A673 (cell line): ENCODE measurements around the gene ENHO.

Experiments
- EZH2 ChIP-seq: fragments of 200-600 bp; sonication (generic); IDR thresholded peaks from 2 replicates; pipeline ENCODE4 v1.6.1; 2017; ENCODE audit warnings: borderline replicate concordance, low read depth, mild to moderate bottlenecking, mixed read lengths, antibody characterized with exemption, low read length; ENCODE audit not compliant: poor library complexity, severe bottlenecking
- TF ChIP-seq, protein P1 (sequence below): fragments of 300-800, 200-600 bp; sonication (generic); conservative IDR thresholded peaks from 2 replicates; pipeline ENCODE4 v1.5.1; 2017; ENCODE audit warnings: low read depth, mild to moderate bottlenecking, antibody characterized with exemption, low read length, moderate library complexity, mixed read lengths

DNA sequence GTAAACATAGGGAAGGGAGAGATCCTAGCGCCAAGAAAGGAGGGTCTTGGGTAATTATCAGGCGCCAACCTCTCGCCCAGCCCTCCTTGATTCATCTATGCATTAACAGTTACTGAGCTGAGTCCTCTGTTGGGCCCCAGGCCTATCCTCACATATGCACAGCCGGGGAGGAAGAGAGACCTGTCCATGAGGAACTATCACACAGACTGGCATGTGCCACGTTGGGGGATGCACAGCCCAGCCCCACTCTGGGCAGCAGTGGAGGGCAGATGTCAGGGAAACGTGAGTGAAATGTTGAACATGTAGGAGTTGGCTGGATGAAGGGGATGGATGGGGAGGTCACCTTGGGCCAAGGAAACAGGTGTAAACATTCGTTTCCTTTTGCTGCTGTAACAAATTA lies 18.8 kb upstream of the ENHO start:
- TF ChIP-seq, protein P1, sequence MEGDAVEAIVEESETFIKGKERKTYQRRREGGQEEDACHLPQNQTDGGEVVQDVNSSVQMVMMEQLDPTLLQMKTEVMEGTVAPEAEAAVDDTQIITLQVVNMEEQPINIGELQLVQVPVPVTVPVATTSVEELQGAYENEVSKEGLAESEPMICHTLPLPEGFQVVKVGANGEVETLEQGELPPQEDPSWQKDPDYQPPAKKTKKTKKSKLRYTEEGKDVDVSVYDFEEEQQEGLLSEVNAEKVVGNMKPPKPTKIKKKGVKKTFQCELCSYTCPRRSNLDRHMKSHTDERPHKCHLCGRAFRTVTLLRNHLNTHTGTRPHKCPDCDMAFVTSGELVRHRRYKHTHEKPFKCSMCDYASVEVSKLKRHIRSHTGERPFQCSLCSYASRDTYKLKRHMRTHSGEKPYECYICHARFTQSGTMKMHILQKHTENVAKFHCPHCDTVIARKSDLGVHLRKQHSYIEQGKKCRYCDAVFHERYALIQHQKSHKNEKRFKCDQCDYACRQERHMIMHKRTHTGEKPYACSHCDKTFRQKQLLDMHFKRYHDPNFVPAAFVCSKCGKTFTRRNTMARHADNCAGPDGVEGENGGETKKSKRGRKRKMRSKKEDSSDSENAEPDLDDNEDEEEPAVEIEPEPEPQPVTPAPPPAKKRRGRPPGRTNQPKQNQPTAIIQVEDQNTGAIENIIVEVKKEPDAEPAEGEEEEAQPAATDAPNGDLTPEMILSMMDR, result no peak
- TF ChIP-seq EZH2, result no peak
